Measurements from ENCODE around the gene PLAA. TPM values are rescaled to one million over a fixed set of nuclear protein-coding genes. Genes with fewer than 3 reads are reported as not detected.

PLAA gene
- total and polyA plus RNA-seq, 2 experiments from 2014 or later, result 26.3 to 27.5 TPM

GRCh38 chr9:26939955-26940711 is 6.9 kb downstream of the PLAA start:
- 97% methylated on average over 3 of the region's 3 CpGs for WGBS, 2 experiments (ENCODE audit: low coverage in 1 of 2, low lambda C conversion rate in 2 of 2, missing lambda C conversion rate in 2 of 2)
- H3K27me3 ChIP-seq (replicated peaks; ENCODE audit: insufficient read depth), result no peaks in the 10 kb centered on the region
- H3K9me3 ChIP-seq (ENCODE audit: low read depth), result no peaks in the 10 kb centered on the region
- no peak overlapping the region for H3K4me3 ChIP-seq
- H3K79me2 ChIP-seq (ENCODE audit: insufficient read depth), result peaks cover 100% of the 10 kb centered on the region
- peak overlapping the region; percentile 10 for H3K4me2 ChIP-seq (ENCODE audit: unreplicated experiment)
- H3K36me3 ChIP-seq (ENCODE audit: low read depth), result no peaks in the 10 kb centered on the region
- no peak overlapping the region for H3K9ac ChIP-seq
- DNase-seq, result no peak
- in situ Hi-C loops (cut with MboI), result no loop called here
- H3F3A ChIP-seq (ENCODE audit: insufficient read depth), result no peaks in the 10 kb centered on the region
- H3K4me1 ChIP-seq (ENCODE audit: insufficient read depth), result peaks cover 10% of the 10 kb centered on the region
- no peak overlapping the region for H3K27ac ChIP-seq
- TF ChIP-seq EZH2 (IDR thresholded peaks at IDR 0.05; ENCODE audit: insufficient read depth, poor library complexity, severe bottlenecking), result no peak
- no peak for TF ChIP-seq EZH2phosphoT487 (IDR thresholded peaks at IDR 0.05; ENCODE audit: insufficient read depth, low read depth)
- H3K9me2 ChIP-seq (ENCODE audit: insufficient read depth), result no peaks in the 10 kb centered on the region
- H4K20me1 ChIP-seq (ENCODE audit: insufficient read depth), result no peaks in the 10 kb centered on the region
- no peak overlapping the region for H2AFZ ChIP-seq

- peaks cover 100% of the 10 kb centered on the region for H3K79me2 ChIP-seq (ENCODE audit: insufficient read depth)
- H3K4me2 ChIP-seq (ENCODE audit: unreplicated experiment), result no peak overlapping the region
- 98 to 100% methylated on average over 3 of the region's 3 CpGs for WGBS, 2 experiments (ENCODE audit: low coverage in 1 of 2, low lambda C conversion rate in 2 of 2, missing lambda C conversion rate in 2 of 2)
- 0 out of 2 replicates have a peak, but pooled peaks cover 5% of the 10 kb centered on the region for H3K4me1 ChIP-seq (ENCODE audit: insufficient read depth)
- no peak overlapping the region for H2AFZ ChIP-seq
- no peaks in the 10 kb centered on the region for H4K20me1 ChIP-seq (ENCODE audit: insufficient read depth)
- H3K4me3 ChIP-seq, result no peak overlapping the region
- no peaks in the 10 kb centered on the region for H3K9me3 ChIP-seq (ENCODE audit: low read depth)
- H3F3A ChIP-seq (ENCODE audit: insufficient read depth), result no peaks in the 10 kb centered on the region
- no peak overlapping the region for H3K27ac ChIP-seq
- TF ChIP-seq EZH2phosphoT487 (IDR thresholded peaks at IDR 0.05; ENCODE audit: insufficient read depth, low read depth) (no peak), EZH2 (IDR thresholded peaks at IDR 0.05; ENCODE audit: insufficient read depth, poor library complexity, severe bottlenecking) (no peak)
- H3K27me3 ChIP-seq (replicated peaks; ENCODE audit: insufficient read depth), result no peaks in the 10 kb centered on the region
- in situ Hi-C loops (cut with MboI), result no loop called here
- H3K36me3 ChIP-seq (ENCODE audit: low read depth), result no peaks in the 10 kb centered on the region
- no peak overlapping the region for H3K9ac ChIP-seq
- DNase-seq, result no peak
- no peaks in the 10 kb centered on the region for H3K9me2 ChIP-seq (ENCODE audit: insufficient read depth)
Observed at GRCh38 chr9:26937816-26938371, 9.1 kb downstream of the PLAA start.

DNA sequence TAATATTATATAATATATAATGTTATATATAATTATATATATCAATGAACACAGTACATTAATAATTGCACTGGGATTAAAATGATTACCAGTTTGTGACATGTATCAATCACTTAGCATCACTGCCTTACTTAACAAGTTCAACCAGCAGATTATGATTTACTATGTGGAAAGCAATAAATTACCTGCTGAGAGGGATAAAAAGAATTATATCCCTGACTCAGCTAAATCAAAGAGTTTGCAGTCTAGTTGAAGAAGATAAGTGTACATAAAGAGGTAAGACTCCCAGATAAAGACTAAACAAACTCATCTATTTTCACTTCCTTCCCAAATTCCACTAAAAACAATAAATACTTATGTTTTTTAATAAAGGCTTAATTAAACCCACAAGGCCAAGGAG is 11.2 kb downstream of the PLAA start:
- no peaks in the 10 kb centered on the region for H4K20me1 ChIP-seq (ENCODE audit: insufficient read depth)
- H3K79me2 ChIP-seq (ENCODE audit: insufficient read depth), result peaks cover 100% of the 10 kb centered on the region
- H3K4me2 ChIP-seq (ENCODE audit: unreplicated experiment), result no peak overlapping the region

GRCh38 chr9:26928902-26929495 is 18.0 kb downstream of the PLAA start:
- H4K20me1 ChIP-seq (ENCODE audit: insufficient read depth), result no peaks in the 10 kb centered on the region
- peaks cover 32% of the 10 kb centered on the region for H3K36me3 ChIP-seq (ENCODE audit: low read depth)
- 97 to 98% methylated on average over 8 of the region's 8 CpGs for WGBS, 2 experiments (ENCODE audit: low coverage in 1 of 2, low lambda C conversion rate in 2 of 2, missing lambda C conversion rate in 2 of 2)
- no peak for DNase-seq
- TF ChIP-seq EZH2phosphoT487 (IDR thresholded peaks at IDR 0.05; ENCODE audit: insufficient read depth, low read depth), result no peak
- TF ChIP-seq EZH2 (IDR thresholded peaks at IDR 0.05; ENCODE audit: insufficient read depth, poor library complexity, severe bottlenecking), result no peak
- no peak overlapping the region for H3K4me2 ChIP-seq (ENCODE audit: unreplicated experiment)
- no peaks in the 10 kb centered on the region for H3K4me1 ChIP-seq (ENCODE audit: insufficient read depth)
- H3K4me3 ChIP-seq, result no peak overlapping the region
- H3K9ac ChIP-seq, result no peak overlapping the region
- in situ Hi-C loops (cut with MboI), result no loop called here
- H3K9me3 ChIP-seq (ENCODE audit: low read depth), result no peaks in the 10 kb centered on the region
- no peaks in the 10 kb centered on the region for H3K9me2 ChIP-seq (ENCODE audit: insufficient read depth)
- H3F3A ChIP-seq (ENCODE audit: insufficient read depth), result no peaks in the 10 kb centered on the region
- H3K79me2 ChIP-seq (ENCODE audit: insufficient read depth), result peaks cover 56% of the 10 kb centered on the region
- no peak overlapping the region for H3K27ac ChIP-seq
- no peak overlapping the region for H2AFZ ChIP-seq
- no peaks in the 10 kb centered on the region for H3K27me3 ChIP-seq (replicated peaks; ENCODE audit: insufficient read depth)

More for the DNA sequence above, 11.2 kb downstream of the PLAA start:
- Histone ChIP-seq H3K9me2 (ENCODE audit: insufficient read depth) (no peaks in the 10 kb centered on the region), H3K4me1 (ENCODE audit: insufficient read depth) (0 out of 2 replicates have a peak, but pooled peaks cover 5% of the 10 kb centered on the region), H3K9ac (no peak overlapping the region), H3K4me3 (no peak overlapping the region), H3K27me3 (replicated peaks; ENCODE audit: insufficient read depth) (no peaks in the 10 kb centered on the region), H3K9me3 (ENCODE audit: low read depth) (no peaks in the 10 kb centered on the region), H3F3A (ENCODE audit: insufficient read depth) (no peaks in the 10 kb centered on the region), H3K27ac (no peak overlapping the region), H3K36me3 (ENCODE audit: low read depth) (no peaks in the 10 kb centered on the region; the same call in 1 of the 2 replicates), H2AFZ (no peak overlapping the region)
- TF ChIP-seq EZH2phosphoT487 (IDR thresholded peaks at IDR 0.05; ENCODE audit: insufficient read depth, low read depth) (no peak), EZH2 (IDR thresholded peaks at IDR 0.05; ENCODE audit: insufficient read depth, poor library complexity, severe bottlenecking) (no peak)
- in situ Hi-C loops (cut with MboI), result no loop called here
- no peak for DNase-seq
